GM13976 (cell line): ENCODE data around the gene PI4KA.
"Not testable (repeated sequence)": the region's sequence is repeated elsewhere in the genome, so short reads cannot be mapped to it uniquely, and the experiment has no call there.

Source experiments
- DNase-seq: peaks from one replicate; pipeline ENCODE4 v3.0.0; 2012; ENCODE audit warnings: low spot score
- CTCF ChIP-seq: IDR thresholded peaks from 2 replicates; pipeline ENCODE4 v1.5.1; 2012; ENCODE audit warnings: borderline replicate concordance, mild to moderate bottlenecking; ENCODE audit not compliant: insufficient read depth; ENCODE audit errors: extremely low read depth, missing control alignments, control extremely low read depth
- in situ Hi-C: fragments of 300-500 bp; cut with MboI; formaldehyde crosslinking; loops from one replicate; pipeline ENCODE4 v1.12.0; 2022; ENCODE audit warnings: low sequenced_read_pairs, mixed read lengths, inconsistent platforms; ENCODE audit not compliant: unreplicated experiment

The PI4KA gene

GRCh38 chr22:20727118-20728015, 131.2 kb downstream of the PI4KA start:
- in situ Hi-C loops: no loop called here
- no peak for DNase-seq
- no peak for TF ChIP-seq CTCF

- no peak for TF ChIP-seq CTCF
- in situ Hi-C loops: no loop called here
- DNase-seq: no peak
Observed at GRCh38 chr22:20725987-20726558, 132.5 kb downstream of the PI4KA start.

GRCh38 chr22:20724676-20725454, 133.7 kb downstream of the PI4KA start:
- TF ChIP-seq CTCF: no peak
- in situ Hi-C loops: no loop called here
- DNase-seq: no peak

- DNase-seq: no peak
- in situ Hi-C loops: no loop called here
- no peak for TF ChIP-seq CTCF
Observed at GRCh38 chr22:20721409-20722218, 137.0 kb downstream of the PI4KA start.

GRCh38 chr22:20720692-20721408, 137.8 kb downstream of the PI4KA start:
- TF ChIP-seq CTCF: no peak
- in situ Hi-C loops: no loop called here
- no peak for DNase-seq

GRCh38 chr22:20718727-20719126, 139.9 kb downstream of the PI4KA start:
- in situ Hi-C loops, DNase-seq: not testable (repeated sequence)

GRCh38 chr22:20717981-20718380, 140.6 kb downstream of the PI4KA start:
- DNase-seq, in situ Hi-C loops: not testable (repeated sequence)

GRCh38 chr22:20717213-20717866, 141.3 kb downstream of the PI4KA start:
- DNase-seq, in situ Hi-C loops: not testable (repeated sequence)

- in situ Hi-C loops, DNase-seq: not testable (repeated sequence)
Observed at GRCh38 chr22:20713116-20713515, 145.5 kb downstream of the PI4KA start.

GRCh38 chr22:20709966-20710365, 148.6 kb downstream of the PI4KA start:
- not testable (repeated sequence) for DNase-seq
- in situ Hi-C loops: loop anchor here (10.0 kb wide), 1 partner anchor 105 kb away; no protein-coding TSS in a partner anchor
